GM21367 (cell line): ENCODE measurements around the gene EPB41.
A peak's percentile ranks its signal among the peaks of the same experiment; 100 is the strongest.
"Not testable (repeated sequence)": the region's sequence is repeated elsewhere in the genome, so short reads cannot be mapped to it uniquely, and the experiment has no call there.

Source experiments
- ATAC-seq: cut with Tn5 transposase; IDR thresholded peaks from one replicate; pipeline ENCODE4 v1.9.1; 2021; ENCODE audit not compliant: unreplicated experiment

The EPB41 gene

GRCh38 chr1:28914228-28915030 is at the start of gene EPB41:
TSS of gene EPB41 (plus strand) at chr1:28914569. CDS start at chr1:28987438, 72,869 bp downstream.
- peak; percentile 82 for ATAC-seq

GRCh38 chr1:28864695-28865094 is 49.7 kb upstream of the EPB41 start:
- no peak for ATAC-seq

- no peak for ATAC-seq
Measured at GRCh38 chr1:28865997-28866650, 48.2 kb upstream of the EPB41 start.

GRCh38 chr1:28867850-28868249 is 46.5 kb upstream of the EPB41 start:
- no peak for ATAC-seq

- ATAC-seq: no peak
Measured at GRCh38 chr1:28869952-28870351, 44.4 kb upstream of the EPB41 start.

- no peak for ATAC-seq
Measured at GRCh38 chr1:28871631-28872401, 42.6 kb upstream of the EPB41 start.

- not testable (repeated sequence) for ATAC-seq
Measured at GRCh38 chr1:28875134-28875533, 39.2 kb upstream of the EPB41 start.

- no peak for ATAC-seq
Measured at GRCh38 chr1:28877132-28877781, 37.1 kb upstream of the EPB41 start.

GRCh38 chr1:28878796-28879195 is 35.6 kb upstream of the EPB41 start:
- ATAC-seq: no peak

- ATAC-seq: no peak
Measured at GRCh38 chr1:28882009-28882628, 32.2 kb upstream of the EPB41 start.

- no peak for ATAC-seq
Measured at GRCh38 chr1:28883242-28883616, 31.1 kb upstream of the EPB41 start.

GRCh38 chr1:28885472-28885877 is 28.9 kb upstream of the EPB41 start:
- no peak for ATAC-seq

- no peak for ATAC-seq
Measured at GRCh38 chr1:28885977-28886730, 28.2 kb upstream of the EPB41 start.

- ATAC-seq: no peak
Measured at GRCh38 chr1:28886731-28887418, 27.5 kb upstream of the EPB41 start.

- no peak for ATAC-seq
Measured at GRCh38 chr1:28887419-28887834, 26.9 kb upstream of the EPB41 start.

GRCh38 chr1:28887835-28888682 is 26.3 kb upstream of the EPB41 start:
- no peak for ATAC-seq

- no peak for ATAC-seq
Measured at GRCh38 chr1:28888915-28889314, 25.5 kb upstream of the EPB41 start.

GRCh38 chr1:28889357-28889756 is 25.0 kb upstream of the EPB41 start:
- no peak for ATAC-seq

- ATAC-seq: no peak
Measured at GRCh38 chr1:28890435-28890834, 23.9 kb upstream of the EPB41 start.
